SK-N-SH (cell line): ENCODE results near the gene FETUB. TPM values are rescaled to one million over a fixed set of nuclear protein-coding genes. Genes with fewer than 3 reads are reported as not detected.

Experiments
- CTCF ChIA-PET: fragments of 300-600, 350-600 bp; formaldehyde crosslinking; extraction: SDS; loops from one replicate; lab custom pipeline; 2021; lab: Yijun Ruan, JAX
- POLR2A ChIA-PET: fragments of 350-600 bp; sonication (Branson Sonifier 250); formaldehyde crosslinking; extraction: SDS; loops from one replicate; lab custom pipeline; 2020; ENCODE audit warnings: antibody characterized with exemption, inconsistent platforms; lab: Yijun Ruan, JAX
- DNase-seq: peaks from one replicate; pipeline ENCODE4 v3.0.0; 2012
- H2AFZ ChIP-seq: fragments of 200-600 bp; sonication (generic); 2 replicates; pipeline ENCODE4 v1.8.1; 2016; ENCODE audit warnings: antibody characterized with exemption, mild to moderate bottlenecking, low read depth
- H3F3A ChIP-seq: fragments of 200-600 bp; sonication (generic); replicated peaks from 2 replicates; pipeline ENCODE3; 2016; ENCODE audit warnings: antibody characterized with exemption, mild to moderate bottlenecking; ENCODE audit not compliant: insufficient read depth
- H3K27ac ChIP-seq, 2 experiments: fragments of 200-500 bp in 1 of 2; fragments of 200-600 bp in 1 of 2; sonication (Bioruptor generic) in 1 of 2; sonication (generic), shearing (Covaris generic) in 1 of 2; 2 replicates each; pipeline versions ENCODE4 v1.5.1 to v1.6.1; 2014 to 2016; ENCODE audit warnings: low read depth in 2 of 2, inconsistent platforms in 1 of 2, low read length in 1 of 2, mild to moderate bottlenecking in 1 of 2, mixed read lengths in 1 of 2
- H3K27me3 ChIP-seq: fragments of 200-600 bp; sonication (generic), shearing (Covaris generic); 2 replicates; pipeline ENCODE4 v1.6.1; 2016; ENCODE audit warnings: mixed run types; ENCODE audit not compliant: insufficient read depth
- H3K36me3 ChIP-seq, 2 experiments: fragments of 200-500 bp in 1 of 2; fragments of 200-600 bp in 1 of 2; sonication (Bioruptor generic) in 1 of 2; sonication (generic) in 1 of 2; replicated peaks in 1 of 2; 2 replicates each; pipeline versions ENCODE3 to v1.5.1; 2014 to 2016; ENCODE audit warnings: low read length in 1 of 2, mild to moderate bottlenecking in 1 of 2; ENCODE audit not compliant: insufficient read depth in 2 of 2, control insufficient read depth in 1 of 2
- H3K4me1 ChIP-seq, 2 experiments: fragments of 200-500 bp in 1 of 2; fragments of 200-600 bp in 1 of 2; sonication (Bioruptor generic) in 1 of 2; sonication (generic), shearing (Covaris generic) in 1 of 2; 2 replicates each; pipeline versions ENCODE4 v1.5.1 to v1.6.1; 2014 to 2016; ENCODE audit warnings: low read depth in 1 of 2, low read length in 1 of 2, mixed run types in 1 of 2; ENCODE audit not compliant: insufficient read depth in 2 of 2, control insufficient read depth in 1 of 2
- H3K4me2 ChIP-seq: fragments of 200-600 bp; sonication (generic), shearing (Covaris generic); 2 replicates; pipeline ENCODE4 v1.6.1; 2017; ENCODE audit warnings: mixed run types
- H3K4me3 ChIP-seq, 2 experiments: fragments of 200-500 bp in 1 of 2; fragments of 200-600 bp in 1 of 2; sonication (Bioruptor generic) in 1 of 2; sonication (generic), shearing (Covaris generic) in 1 of 2; 2 replicates each; pipeline versions ENCODE4 v1.5.1 to v1.8.1; 2014 to 2016; ENCODE audit warnings: low read depth in 2 of 2, inconsistent platforms in 1 of 2, low read length in 1 of 2, mild to moderate bottlenecking in 1 of 2, mixed read lengths in 1 of 2, moderate library complexity in 1 of 2
- H3K79me2 ChIP-seq: fragments of 200-600 bp; sonication (generic); 2 replicates; pipeline ENCODE4 v1.8.1; 2017; ENCODE audit warnings: mild to moderate bottlenecking; ENCODE audit not compliant: insufficient read depth
- H3K9ac ChIP-seq: fragments of 200-600 bp; sonication (generic); 2 replicates; pipeline ENCODE4 v1.6.1; 2017; ENCODE audit warnings: mixed run types
- H3K9me2 ChIP-seq: fragments of 200-600 bp; sonication (generic); 2 replicates; pipeline ENCODE4 v1.6.1; 2017; ENCODE audit warnings: mixed run types
- H3K9me3 ChIP-seq: fragments of 200-600 bp; sonication (generic); 2 replicates; pipeline ENCODE4 v1.6.1; 2017; ENCODE audit warnings: mixed run types, mild to moderate bottlenecking, moderate library complexity
- H4K20me1 ChIP-seq: fragments of 200-600 bp; sonication (generic); 2 replicates; pipeline ENCODE4 v1.6.1; 2017; ENCODE audit warnings: mild to moderate bottlenecking, mixed run types; ENCODE audit not compliant: insufficient read depth
- CHD2 ChIP-seq: fragments of 150-350 bp; IDR thresholded peaks from 2 replicates; pipeline ENCODE4 v1.6.1; 2018; ENCODE audit warnings: low read length; ENCODE audit not compliant: partially characterized antibody
- FOSL2 ChIP-seq: IDR thresholded peaks from 2 replicates; pipeline ENCODE4 v1.4.0; 2012; ENCODE audit warnings: low read depth, mild to moderate bottlenecking, moderate library complexity, borderline replicate concordance
- FOXJ3 ChIP-seq: sonication (generic); formaldehyde crosslinking; IDR thresholded peaks from 2 replicates; pipeline ENCODE4 v1.5.1; 2020; ENCODE audit warnings: mild to moderate bottlenecking, missing genetic modification reagents
- GABPA ChIP-seq: IDR thresholded peaks from 2 replicates; pipeline ENCODE4 v1.4.0; 2012; ENCODE audit warnings: low read depth, mild to moderate bottlenecking
- GATA2 ChIP-seq: sonication (generic); formaldehyde crosslinking; IDR thresholded peaks from 2 replicates; pipeline ENCODE4 v1.5.0; 2020; ENCODE audit warnings: mild to moderate bottlenecking, missing genetic modification reagents
- JUND ChIP-seq: IDR thresholded peaks from 2 replicates; pipeline ENCODE4 v1.4.0; 2012
- MAX ChIP-seq: IDR thresholded peaks from 2 replicates; pipeline ENCODE4 v1.4.0; 2012; ENCODE audit warnings: low read depth
- MEF2A ChIP-seq: IDR thresholded peaks from 2 replicates; pipeline ENCODE4 v1.4.0; 2012; ENCODE audit warnings: low read depth, borderline replicate concordance
- MXI1 ChIP-seq: IDR thresholded peaks from 2 replicates; pipeline ENCODE4 v1.6.1; 2012; ENCODE audit warnings: mild to moderate bottlenecking, low read depth, low read length, improper control_type of control experiment
- NFIC ChIP-seq: IDR thresholded peaks from 2 replicates; pipeline ENCODE4 v1.4.0; 2012; ENCODE audit warnings: borderline replicate concordance
- NRF1 ChIP-seq: IDR thresholded peaks from 2 replicates; pipeline ENCODE4 v1.6.1; 2012; ENCODE audit warnings: low read depth, mild to moderate bottlenecking, low read length
- POLR2AphosphoS5 ChIP-seq: IDR thresholded peaks from 2 replicates; pipeline ENCODE4 v1.6.1; 2012; ENCODE audit warnings: low read depth, low read length
- SIN3A ChIP-seq: IDR thresholded peaks from 2 replicates; pipeline ENCODE4 v1.6.1; 2012; ENCODE audit warnings: low read depth, mild to moderate bottlenecking, low read length, moderate library complexity, borderline replicate concordance
- SMC3 ChIP-seq: IDR thresholded peaks from 2 replicates; pipeline ENCODE4 v1.6.1; 2012; ENCODE audit warnings: low read depth, low read length, improper control_type of control experiment
- TAF1 ChIP-seq: IDR thresholded peaks from 2 replicates; pipeline ENCODE4 v1.6.1; 2012; ENCODE audit warnings: low read depth, mild to moderate bottlenecking, low read length, moderate library complexity, borderline replicate concordance
- TCF12 ChIP-seq: IDR thresholded peaks from 2 replicates; pipeline ENCODE4 v1.4.0; 2012
- TEAD4 ChIP-seq: IDR thresholded peaks from 2 replicates; pipeline ENCODE4 v1.4.0; 2012; ENCODE audit warnings: mild to moderate bottlenecking, borderline replicate concordance; ENCODE audit not compliant: insufficient read depth
- USF2 ChIP-seq: fragments of 150-350 bp; IDR thresholded peaks from 2 replicates; pipeline ENCODE4 v1.6.1; 2017; ENCODE audit warnings: antibody characterized with exemption, low read length, low read depth, borderline replicate concordance
- ZBTB33 ChIP-seq: IDR thresholded peaks from 2 replicates; pipeline ENCODE4 v1.4.0; 2012; ENCODE audit warnings: low read depth, borderline replicate concordance
- WGBS: methylation state at CpG from one replicate; pipeline ENCODE4 v1.1.6; 2017; ENCODE audit warnings: low lambda C conversion rate; 5-methylcytosine and 5-hydroxymethylcytosine counted together
- polyA plus RNA-seq, 3 experiments: library from polyadenylated mRNA; depleted of rRNA; stranded (reverse); fragments of >200 nt; gene quantifications; 2 replicates each; pipeline ENCODE4 v1.2.3, GENCODE V29; 2012

FETUB gene
- polyA plus RNA-seq, 1 of the 3 experiments (the other 2 are of a cell fraction): 0.05 TPM

DNA sequence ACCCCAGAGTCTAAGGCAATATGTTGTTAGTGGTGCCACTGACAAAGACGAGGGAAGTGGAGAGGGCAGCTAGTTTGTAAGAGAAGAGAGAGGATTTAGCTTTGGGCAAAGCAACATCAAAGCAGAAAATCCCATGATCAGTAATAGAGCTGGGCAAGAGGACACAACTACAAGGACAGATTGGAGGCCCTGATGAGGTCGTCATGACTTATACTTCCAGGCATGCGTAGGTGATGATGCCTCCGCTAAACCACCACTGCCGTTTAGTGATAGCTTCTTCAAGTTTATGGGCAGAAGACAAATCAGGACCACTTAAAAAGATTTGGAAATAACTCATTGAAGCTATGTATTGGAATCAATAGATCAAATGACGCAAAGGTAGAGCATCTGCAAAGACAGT, 28.2 kb downstream of the FETUB start (continued):
- no peak for TF ChIP-seq ZBTB33
- TF ChIP-seq JUND: no peak

GRCh38 chr3:186669378-186670084, 29.3 kb downstream of the FETUB start:
- Histone ChIP-seq H3K36me3 (no peaks in the 10 kb centered on the region), H3K9ac (no peak overlapping the region), H3F3A (no peaks in the 10 kb centered on the region), H3K4me2 (no peak overlapping the region), H3K79me2 (no peaks in the 10 kb centered on the region), H3K4me3 (no peak overlapping the region), H3K27me3 (peaks cover 15% of the 10 kb centered on the region; the same call in 1 of the 2 replicates), H3K27ac (no peak overlapping the region), H4K20me1 (no peaks in the 10 kb centered on the region), H3K4me1 (no peaks in the 10 kb centered on the region), H2AFZ (no peak overlapping the region), H3K9me3 (no peaks in the 10 kb centered on the region), H3K9me2 (no peaks in the 10 kb centered on the region)
- TF ChIP-seq TAF1: no peak
- no peak for TF ChIP-seq GABPA
- ChIA-PET CTCF (interaction anchor here (2.4 kb wide), 1 partner anchor 55 kb away, joined by 7 read pairs; no protein-coding TSS in a partner anchor), POLR2A (no interaction called here)
- WGBS: 53% methylated on average over 2 of the region's 2 CpGs
- DNase-seq: no peak

DNA sequence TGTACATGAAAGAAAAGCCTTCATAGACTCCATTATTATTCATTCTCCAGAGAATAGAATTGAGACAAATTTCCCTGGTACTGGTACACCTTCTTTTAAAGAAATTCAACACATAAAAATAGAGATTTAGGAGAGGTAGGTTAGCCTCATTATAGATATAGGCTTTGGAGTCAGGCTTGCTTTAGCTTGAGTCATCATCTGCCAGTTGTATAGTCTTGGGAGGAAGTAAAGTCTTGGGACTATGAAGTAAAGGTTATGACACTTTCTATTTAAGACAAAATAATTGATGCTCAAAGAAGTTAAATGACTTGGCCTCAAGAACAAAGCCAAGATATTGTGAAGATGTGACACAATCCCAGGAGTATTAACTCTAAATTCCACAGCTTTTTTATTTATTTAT, 30.0 kb downstream of the FETUB start:
- POLR2A ChIA-PET: no interaction called here
- H3K79me2 ChIP-seq: no peaks in the 10 kb centered on the region
- no peaks in the 10 kb centered on the region for H3K9me3 ChIP-seq
- H3K9me2 ChIP-seq: no peaks in the 10 kb centered on the region
- no peaks in the 10 kb centered on the region for H3K36me3 ChIP-seq
- H3K27ac ChIP-seq: no peak overlapping the region
- no peaks in the 10 kb centered on the region for H3F3A ChIP-seq
- no peak overlapping the region for H2AFZ ChIP-seq
- TF ChIP-seq CHD2 (no peak), MEF2A (no peak), TEAD4 (no peak), MXI1 (no peak), FOXJ3 (CRISPR knock-in tag) (no peak), NFIC (no peak), USF2 (no peak), NRF1 (no peak), TCF12 (no peak), SMC3 (no peak), MAX (no peak), ZBTB33 (no peak), GATA2 (no peak), POLR2AphosphoS5 (no peak), SIN3A (no peak), TAF1 (no peak), FOSL2 (no peak)
- TF ChIP-seq, all 33 proteins: peak for 0
- peaks cover 20% of the 10 kb centered on the region; the same call in 1 of the 2 replicates for H3K27me3 ChIP-seq
- H4K20me1 ChIP-seq: no peaks in the 10 kb centered on the region
- no peak for DNase-seq
- no peaks in the 10 kb centered on the region for H3K4me1 ChIP-seq
- CTCF ChIA-PET: no interaction called here
- H3K4me2 ChIP-seq: no peak overlapping the region
- no peak overlapping the region for H3K9ac ChIP-seq
- no peak overlapping the region for H3K4me3 ChIP-seq
